Stomach (tissue), 4 donors: ENCODE measurements around the gene MUC6.
A peak's percentile ranks its signal among the peaks of the same experiment; 100 is the strongest.

ENCODE experiments used
- CTCF ChIP-seq, 7 experiments: fragments of 450-650 bp in 4 of 7; fragments of 200-600 bp in 3 of 7; sonication (generic) in 3 of 7; IDR thresholded peaks; one replicate each; pipeline ENCODE4 v1.5.1; 2016 to 2019; ENCODE audit warnings: antibody characterized with exemption in 7 of 7, control low read depth in 2 of 7, mild to moderate bottlenecking in 1 of 7
- POLR2A ChIP-seq, 4 donors: fragments of 450-650 bp; IDR thresholded peaks; one replicate each; pipeline ENCODE4 v1.6.1; 2016; ENCODE audit warnings: antibody characterized with exemption in 4 of 4, control low read depth in 2 of 4, mild to moderate bottlenecking in 1 of 4, moderate library complexity in 1 of 4

GRCh38 chr11:980438-981357 lies 55.8 kb downstream of the MUC6 start:
- TF ChIP-seq CTCF (IDR thresholded peaks at IDR 0.05) (peak in 1 of 7 experiments; percentile 6), POLR2A (IDR thresholded peaks at IDR 0.05) (no peak)
